Endodermal cell (in vitro differentiated cells): Measurements from ENCODE around the gene RPRM. TPM values are rescaled to one million over a fixed set of nuclear protein-coding genes. Genes with fewer than 3 reads are reported as not detected.

ENCODE experiments used
- DNase-seq: peaks from one replicate; pipeline ENCODE4 v3.0.0-alpha.2; 2017
- H3K27ac ChIP-seq: 2 replicates; pipeline ENCODE4 v1.5.1; 2013; ENCODE audit warnings: mild to moderate bottlenecking, low read depth, low read length, moderate library complexity
- H3K27me3 ChIP-seq: 2 replicates; pipeline ENCODE4 v1.6.1; 2013; ENCODE audit warnings: mild to moderate bottlenecking, low read length, moderate library complexity; ENCODE audit not compliant: insufficient read depth, control insufficient read depth, poor library complexity, severe bottlenecking
- H3K36me3 ChIP-seq: 2 replicates; pipeline ENCODE4 v1.7.0; 2013; ENCODE audit warnings: mild to moderate bottlenecking, low read length, moderate library complexity; ENCODE audit not compliant: control insufficient read depth, insufficient read depth
- H3K4me1 ChIP-seq: one replicate; pipeline ENCODE4 v1.7.0; 2013; ENCODE audit warnings: low read length; ENCODE audit not compliant: control insufficient read depth, insufficient read depth
- H3K4me3 ChIP-seq: 2 replicates; pipeline ENCODE4 v1.5.1; 2013; ENCODE audit warnings: mild to moderate bottlenecking, low read length, moderate library complexity
- H3K9ac ChIP-seq: 2 replicates; pipeline ENCODE4 v1.6.1; 2013; ENCODE audit warnings: mild to moderate bottlenecking, low read length, moderate library complexity; ENCODE audit not compliant: poor library complexity, severe bottlenecking; ENCODE audit errors: extremely low read depth
- H3K9me3 ChIP-seq: 2 replicates; pipeline ENCODE4 v1.6.1; 2013; ENCODE audit warnings: mild to moderate bottlenecking, low read length, moderate library complexity; ENCODE audit not compliant: control insufficient read depth
- H3K27ac Mint-ChIP-seq: 2 replicates; pipeline ENCODE4 v1.8.0; 2020; ENCODE audit warnings: mixed read lengths
- H3K27me3 Mint-ChIP-seq: 2 replicates; pipeline ENCODE4 v1.8.0; 2021; ENCODE audit warnings: mild to moderate bottlenecking, mixed read lengths; ENCODE audit not compliant: insufficient read depth
- H3K36me3 Mint-ChIP-seq: 2 replicates; pipeline ENCODE4 v1.8.0; 2020; ENCODE audit warnings: low read depth, mixed read lengths
- H3K4me1 Mint-ChIP-seq: 2 replicates; pipeline ENCODE4 v1.8.0; 2020; ENCODE audit warnings: mixed read lengths
- H3K4me3 Mint-ChIP-seq: 2 replicates; pipeline ENCODE4 v1.8.0; 2020; ENCODE audit warnings: mild to moderate bottlenecking, moderate library complexity, mixed read lengths
- H3K9me3 Mint-ChIP-seq: 2 replicates; pipeline ENCODE4 v1.8.0; 2020; ENCODE audit warnings: mild to moderate bottlenecking, mixed read lengths
- WGBS, 2 experiments: methylation state at CpG; one replicate each; pipeline versions ENCODE4 v1.1.5 to v1.1.7; 2013; ENCODE audit warnings: missing lambda C conversion rate in 2 of 2, mixed read lengths in 1 of 2; ENCODE audit not compliant: insufficient coverage in 1 of 2, insufficient read length in 1 of 2; 5-methylcytosine and 5-hydroxymethylcytosine counted together
- total RNA-seq, 2 donors: library from RNA; stranded (reverse); fragmentation: NEBNext Ultra II Directional in 1 of 2; extraction: Animal tissue kit (Norgen Biotek cat#: 25700) in 1 of 2; gene quantifications; 2 replicates in 1 of 2; 3 replicates in 1 of 2; pipeline ENCODE4 v1.2.1, GENCODE V29; 2021
- TF ChIP-seq, protein P1 (sequence below): fragments of 200-600 bp; sonication (generic); conservative IDR thresholded peaks from 2 replicates; pipeline ENCODE4 v1.5.0; 2021; ENCODE audit warnings: antibody characterized with exemption, mild to moderate bottlenecking

RPRM gene
- total RNA-seq, 2 donors from 2014 or later, result 33.8 to 34.7 TPM

GRCh38 chr2:153474876-153475435, 3.6 kb downstream of the RPRM start:
- Histone ChIP-seq H3K4me3 (peak overlapping the region; percentile 94), H3K27ac (no peak overlapping the region), H3K36me3 (no peaks in the 10 kb centered on the region), H3K9ac (no peak overlapping the region), H3K9me3 (no peaks in the 10 kb centered on the region), H3K27me3 (no peaks in the 10 kb centered on the region), H3K4me1 (no peaks in the 10 kb centered on the region)
- Mint-ChIP-seq H3K27ac (no peak overlapping the region), H3K27me3 (no peaks in the 10 kb centered on the region), H3K9me3 (no peaks in the 10 kb centered on the region), H3K36me3 (peaks cover 4% of the 10 kb centered on the region), H3K4me1 (peaks cover 50% of the 10 kb centered on the region), H3K4me3 (peak overlapping the region; percentile 86)
- no peak for DNase-seq
- TF ChIP-seq, protein P1, sequence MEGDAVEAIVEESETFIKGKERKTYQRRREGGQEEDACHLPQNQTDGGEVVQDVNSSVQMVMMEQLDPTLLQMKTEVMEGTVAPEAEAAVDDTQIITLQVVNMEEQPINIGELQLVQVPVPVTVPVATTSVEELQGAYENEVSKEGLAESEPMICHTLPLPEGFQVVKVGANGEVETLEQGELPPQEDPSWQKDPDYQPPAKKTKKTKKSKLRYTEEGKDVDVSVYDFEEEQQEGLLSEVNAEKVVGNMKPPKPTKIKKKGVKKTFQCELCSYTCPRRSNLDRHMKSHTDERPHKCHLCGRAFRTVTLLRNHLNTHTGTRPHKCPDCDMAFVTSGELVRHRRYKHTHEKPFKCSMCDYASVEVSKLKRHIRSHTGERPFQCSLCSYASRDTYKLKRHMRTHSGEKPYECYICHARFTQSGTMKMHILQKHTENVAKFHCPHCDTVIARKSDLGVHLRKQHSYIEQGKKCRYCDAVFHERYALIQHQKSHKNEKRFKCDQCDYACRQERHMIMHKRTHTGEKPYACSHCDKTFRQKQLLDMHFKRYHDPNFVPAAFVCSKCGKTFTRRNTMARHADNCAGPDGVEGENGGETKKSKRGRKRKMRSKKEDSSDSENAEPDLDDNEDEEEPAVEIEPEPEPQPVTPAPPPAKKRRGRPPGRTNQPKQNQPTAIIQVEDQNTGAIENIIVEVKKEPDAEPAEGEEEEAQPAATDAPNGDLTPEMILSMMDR, result no peak
- 80% methylated on average over 1 of the region's 2 CpGs; no CpG with 5 or more reads in 1 of the 2 experiments for WGBS, 2 experiments

- Mint-ChIP-seq H3K4me1 (peaks cover 46% of the 10 kb centered on the region), H3K27me3 (no peaks in the 10 kb centered on the region), H3K36me3 (peaks cover 4% of the 10 kb centered on the region), H3K4me3 (peak overlapping the region; percentile 86), H3K27ac (no peak overlapping the region), H3K9me3 (no peaks in the 10 kb centered on the region)
- TF ChIP-seq, protein P1, result no peak
- peak overlapping the region; percentile 94 for H3K4me3 ChIP-seq
- H3K27ac ChIP-seq, result no peak overlapping the region
- H3K9me3 ChIP-seq, result no peaks in the 10 kb centered on the region
- WGBS, 2 experiments, result 54 to 100% methylated on average over 1 of the region's 1 CpG
- peaks cover under 1% of the 10 kb centered on the region for H3K36me3 ChIP-seq
- H3K4me1 ChIP-seq, result no peaks in the 10 kb centered on the region
- no peak overlapping the region for H3K9ac ChIP-seq
- no peaks in the 10 kb centered on the region for H3K27me3 ChIP-seq
- no peak for DNase-seq
These were observed 4.2 kb downstream of the RPRM start for GRCh38 chr2:153474407-153474806.

GRCh38 chr2:153470867-153471266, 7.7 kb downstream of the RPRM start:
- Histone ChIP-seq H3K9me3 (no peaks in the 10 kb centered on the region), H3K27ac (no peak overlapping the region), H3K36me3 (peaks cover 8% of the 10 kb centered on the region), H3K4me1 (no peaks in the 10 kb centered on the region), H3K9ac (no peak overlapping the region), H3K27me3 (no peaks in the 10 kb centered on the region), H3K4me3 (no peak overlapping the region)
- Mint-ChIP-seq H3K4me3 (no peak overlapping the region), H3K27ac (no peak overlapping the region), H3K4me1 (peaks cover 38% of the 10 kb centered on the region), H3K36me3 (peaks cover 15% of the 10 kb centered on the region), H3K27me3 (no peaks in the 10 kb centered on the region), H3K9me3 (no peaks in the 10 kb centered on the region)
- WGBS, 2 experiments, result 93 to 95% methylated on average over 4 of the region's 4 CpGs
- no peak for DNase-seq
- TF ChIP-seq, protein P1, result no peak
